ENCODE results near the gene CEBPZOS. TPM values are rescaled to one million over a fixed set of nuclear protein-coding genes. Genes with fewer than 3 reads are reported as not detected.
"Not testable (repeated sequence)": the region's sequence is repeated elsewhere in the genome, so short reads cannot be mapped to it uniquely, and the experiment has no call there.

The CEBPZOS gene
- total RNA-seq, 1 experiment from 2014 or later: 69.0 TPM

GRCh38 chr2:37190290-37190689 lies 6.0 kb upstream of the CEBPZOS start:
- no peak for DNase-seq (ENCODE audit: extremely low read depth, low read depth)

- no peak for DNase-seq (ENCODE audit: extremely low read depth, low read depth)
Observed at GRCh38 chr2:37191253-37191652, 5.0 kb upstream of the CEBPZOS start.

- no peak for DNase-seq (ENCODE audit: extremely low read depth, low read depth)
Observed at GRCh38 chr2:37191747-37192146, 4.5 kb upstream of the CEBPZOS start.

- DNase-seq (ENCODE audit: extremely low read depth, low read depth): no peak
Observed at GRCh38 chr2:37192551-37192950, 3.7 kb upstream of the CEBPZOS start.

GRCh38 chr2:37195862-37196319 lies 405 bp upstream of the CEBPZOS start:
- DNase-seq (ENCODE audit: extremely low read depth, low read depth): not testable (repeated sequence)

- DNase-seq (ENCODE audit: extremely low read depth, low read depth): no peak
Observed at GRCh38 chr2:37198681-37199065, 2.4 kb downstream of the CEBPZOS start.

GRCh38 chr2:37201208-37201607 lies 4.9 kb downstream of the CEBPZOS start:
- DNase-seq (ENCODE audit: extremely low read depth, low read depth): no peak

- DNase-seq (ENCODE audit: extremely low read depth, low read depth): no peak
Observed at GRCh38 chr2:37201766-37202165, 5.5 kb downstream of the CEBPZOS start.

GRCh38 chr2:37203708-37204107 lies 7.4 kb downstream of the CEBPZOS start:
- no peak for DNase-seq (ENCODE audit: extremely low read depth, low read depth)

GRCh38 chr2:37205071-37205661 lies 8.9 kb downstream of the CEBPZOS start:
- not testable (repeated sequence) for DNase-seq (ENCODE audit: extremely low read depth, low read depth)

GRCh38 chr2:37205689-37206341 lies 9.5 kb downstream of the CEBPZOS start:
- no peak for DNase-seq (ENCODE audit: extremely low read depth, low read depth)

- DNase-seq (ENCODE audit: extremely low read depth, low read depth): not testable (repeated sequence)
Observed at GRCh38 chr2:37206760-37207159, 10.5 kb downstream of the CEBPZOS start.

GRCh38 chr2:37211212-37211611 lies 14.9 kb downstream of the CEBPZOS start:
- no peak for DNase-seq (ENCODE audit: extremely low read depth, low read depth)

GRCh38 chr2:37211939-37212338 lies 15.6 kb downstream of the CEBPZOS start:
- DNase-seq (ENCODE audit: extremely low read depth, low read depth): no peak

GRCh38 chr2:37215250-37215649 lies 19.0 kb downstream of the CEBPZOS start:
- no peak for DNase-seq (ENCODE audit: extremely low read depth, low read depth)

GRCh38 chr2:37219046-37219445 lies 22.8 kb downstream of the CEBPZOS start:
- no peak for DNase-seq (ENCODE audit: extremely low read depth, low read depth)

- DNase-seq (ENCODE audit: extremely low read depth, low read depth): no peak
Observed at GRCh38 chr2:37223131-37223530, 26.8 kb downstream of the CEBPZOS start.

- DNase-seq (ENCODE audit: extremely low read depth, low read depth): no peak
Observed at GRCh38 chr2:37224063-37224462, 27.8 kb downstream of the CEBPZOS start.

GRCh38 chr2:37225129-37225528 lies 28.8 kb downstream of the CEBPZOS start:
- DNase-seq (ENCODE audit: extremely low read depth, low read depth): not testable (repeated sequence)

GRCh38 chr2:37226863-37227262 lies 30.6 kb downstream of the CEBPZOS start:
- DNase-seq (ENCODE audit: extremely low read depth, low read depth): no peak

- no peak for DNase-seq (ENCODE audit: extremely low read depth, low read depth)
Observed at GRCh38 chr2:37228788-37229187, 32.5 kb downstream of the CEBPZOS start.

- no peak for DNase-seq (ENCODE audit: extremely low read depth, low read depth)
Observed at GRCh38 chr2:37230581-37230980, 34.3 kb downstream of the CEBPZOS start.

Measured in NCI-H460 (cell line).